Activated CD8-positive, alpha-beta memory T cell treated with anti-CD3 and anti-CD28 coated beads for 1 hour (primary cell): ENCODE measurements around the gene GPC6.

Experiments
- DNase-seq, 2 donors: peaks; one replicate each; pipeline ENCODE4 v3.0.0-alpha.2; 2020; ENCODE audit warnings: low read depth in 1 of 2; ENCODE audit errors: extremely low read depth in 1 of 2

Gene GPC6

DNA sequence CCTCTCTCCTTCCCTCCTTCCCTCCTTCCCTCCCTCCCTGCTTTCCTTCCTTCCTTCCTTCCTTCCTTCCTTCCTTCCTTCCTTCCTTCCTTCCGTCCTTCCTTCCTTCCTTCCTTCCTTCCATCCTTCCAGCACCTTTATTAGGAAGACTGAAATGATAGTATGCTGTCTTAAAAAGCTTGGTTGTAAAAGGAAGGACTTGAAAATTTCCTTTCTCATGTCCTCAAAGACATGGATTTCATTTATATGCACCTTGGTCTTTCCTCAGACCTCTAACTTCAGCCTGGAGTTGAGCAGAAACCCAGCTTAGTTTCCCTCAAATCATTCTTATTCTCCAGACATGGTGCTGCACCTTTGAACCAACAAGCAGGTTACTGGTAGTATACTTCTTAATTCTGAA is 141.7 kb downstream of the GPC6 start:
- no peak for DNase-seq

DNA sequence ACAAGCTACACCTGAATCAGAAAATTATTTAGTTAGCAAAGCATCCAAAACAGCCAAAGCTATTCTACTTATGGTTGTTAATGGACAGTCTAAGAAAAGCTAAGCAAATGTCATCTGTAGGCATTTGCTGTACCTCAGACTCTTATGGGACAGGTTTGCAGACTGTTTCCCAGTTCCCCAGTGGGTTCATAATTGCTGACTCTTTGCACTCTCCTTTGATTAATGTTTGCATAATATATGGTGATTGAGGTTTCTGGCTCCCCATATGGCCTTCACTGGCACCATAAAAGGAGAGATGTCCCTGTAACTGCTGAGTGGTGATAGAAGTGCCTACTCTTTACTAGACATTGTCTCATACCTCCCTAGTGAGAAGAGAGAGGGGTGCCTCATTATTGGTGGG is 142.1 kb downstream of the GPC6 start:
- DNase-seq = no peak

- no peak for DNase-seq
Observed at GRCh38 chr13:93372856-93373255, 146.2 kb downstream of the GPC6 start.

- no peak for DNase-seq
Observed at GRCh38 chr13:93375491-93375890, 148.9 kb downstream of the GPC6 start.

- no peak for DNase-seq
Observed at GRCh38 chr13:93377196-93377595, 150.6 kb downstream of the GPC6 start.

GRCh38 chr13:93378184-93378583 is 151.6 kb downstream of the GPC6 start:
- no peak for DNase-seq

GRCh38 chr13:93386116-93386515 is 159.5 kb downstream of the GPC6 start:
- DNase-seq = no peak

- no peak for DNase-seq
Observed at GRCh38 chr13:93388701-93389100, 162.1 kb downstream of the GPC6 start.

GRCh38 chr13:93397619-93398018 is 171.0 kb downstream of the GPC6 start:
- no peak for DNase-seq

- no peak for DNase-seq
Observed at GRCh38 chr13:93398167-93399035, 171.8 kb downstream of the GPC6 start.

- no peak for DNase-seq
Observed at GRCh38 chr13:93399212-93399611, 172.6 kb downstream of the GPC6 start.

DNA sequence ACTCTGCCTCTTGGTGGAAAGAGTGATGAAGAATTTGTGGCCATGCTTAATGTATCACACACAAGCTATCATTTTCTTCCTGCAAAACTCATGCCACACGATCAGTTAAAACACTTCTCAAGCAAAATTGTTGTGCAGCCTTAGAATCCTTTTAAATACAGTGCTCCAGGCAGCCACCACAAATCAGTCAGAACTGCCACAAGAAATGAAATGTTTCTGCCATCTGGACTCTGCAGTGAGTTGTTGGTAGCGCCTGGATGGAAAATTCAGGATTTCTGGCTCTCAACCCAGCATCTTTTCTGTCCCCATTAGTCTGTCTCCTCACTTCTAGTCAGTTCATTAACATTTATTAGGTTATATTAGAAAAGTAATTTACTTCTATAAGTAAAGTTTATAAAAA is 179.5 kb downstream of the GPC6 start:
- no peak for DNase-seq

- DNase-seq = no peak
Observed at GRCh38 chr13:93407551-93407950, 180.9 kb downstream of the GPC6 start.

DNA sequence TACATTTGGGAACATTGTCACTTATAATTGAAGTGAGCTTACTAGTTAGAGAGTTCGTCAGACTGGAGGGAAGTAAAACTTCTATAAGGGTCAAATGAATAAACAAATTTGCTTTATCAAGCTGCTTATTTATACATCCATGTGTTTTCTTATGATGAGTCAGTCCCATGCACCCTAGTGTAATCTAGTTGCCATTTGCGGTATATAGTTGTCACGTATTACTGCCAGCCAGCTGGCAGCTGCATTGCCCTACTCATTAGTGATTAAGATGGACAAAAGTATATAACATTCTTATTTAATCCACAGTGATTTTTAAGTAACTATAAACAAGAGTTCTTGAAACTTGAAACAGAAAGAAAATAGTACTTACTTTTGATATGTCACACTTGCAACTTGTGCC is 182.4 kb downstream of the GPC6 start:
- DNase-seq = no peak

DNA sequence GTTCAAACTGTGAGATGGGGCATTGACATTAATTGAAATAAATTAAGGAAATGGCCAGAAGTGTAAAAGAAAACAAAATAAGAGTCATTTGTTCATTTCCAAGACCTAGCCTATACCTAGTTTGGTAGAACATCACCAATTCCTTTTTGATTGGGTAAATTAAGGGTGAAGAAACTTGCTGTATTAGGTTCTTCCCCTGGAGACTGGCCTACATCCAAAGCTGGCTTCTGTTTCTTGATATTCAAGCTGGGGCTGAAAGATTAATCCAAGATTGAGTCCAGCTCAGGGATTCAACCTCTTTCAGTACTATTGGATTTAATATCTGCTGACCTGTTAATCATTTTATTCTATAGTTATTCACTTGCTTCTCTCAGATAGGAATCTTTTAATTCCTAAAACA is 183.2 kb downstream of the GPC6 start:
- no peak for DNase-seq

- DNase-seq = no peak
Observed at GRCh38 chr13:93411186-93411680, 184.6 kb downstream of the GPC6 start.

- no peak for DNase-seq
Observed at GRCh38 chr13:93412676-93413075, 186.1 kb downstream of the GPC6 start.

- no peak for DNase-seq
Observed at GRCh38 chr13:93413972-93414717, 187.5 kb downstream of the GPC6 start.

DNA sequence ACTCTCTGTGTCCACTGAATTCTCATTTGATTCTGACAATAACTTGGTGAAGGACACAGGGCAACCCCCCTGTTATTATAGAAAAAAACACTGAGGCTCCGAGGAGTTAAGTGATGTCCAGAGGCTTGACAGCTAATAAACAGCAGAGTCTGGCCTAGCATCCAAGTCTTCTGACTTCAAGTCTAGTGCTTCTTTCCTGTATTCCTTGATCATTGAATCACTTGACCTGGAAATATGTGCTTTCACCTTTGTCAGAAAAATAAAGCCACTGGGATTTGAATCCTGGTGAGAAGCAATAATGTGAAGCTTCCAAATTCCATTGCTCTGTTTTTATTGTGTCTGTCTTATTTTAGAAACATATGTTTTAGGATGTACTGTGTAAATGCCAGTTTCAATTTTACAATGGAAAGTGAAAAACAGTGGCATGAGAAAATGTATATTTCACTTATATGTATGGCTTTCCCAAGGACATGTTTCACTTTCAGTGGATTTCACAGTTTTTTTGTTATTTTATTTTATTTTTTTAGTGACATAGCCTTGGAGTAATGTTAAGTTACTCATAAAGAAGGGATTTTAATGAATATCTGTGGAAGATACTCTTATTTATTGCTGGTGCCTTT is 190.2 kb downstream of the GPC6 start:
- no peak for DNase-seq

GRCh38 chr13:93418398-93418797 is 191.8 kb downstream of the GPC6 start:
- DNase-seq = no peak

DNA sequence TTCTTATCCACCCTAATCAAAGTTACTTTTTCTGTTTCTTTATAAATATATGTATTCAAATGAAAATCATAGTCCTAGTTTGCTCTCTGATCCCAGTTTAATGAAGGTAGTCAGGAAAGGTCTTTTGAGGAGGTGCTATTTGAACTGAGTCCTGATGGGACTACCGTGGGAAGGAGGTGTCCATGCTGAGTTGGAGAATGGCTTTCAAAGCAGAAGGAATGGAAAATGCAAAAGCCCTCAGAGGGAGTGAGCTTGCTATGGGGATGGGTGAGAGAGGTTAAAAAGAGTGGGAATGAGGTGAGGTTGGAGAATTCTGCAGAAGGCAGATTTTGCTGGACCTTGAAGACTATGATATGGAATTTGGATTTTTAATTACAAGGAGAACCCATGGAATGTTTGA is 193.6 kb downstream of the GPC6 start:
- no peak for DNase-seq

DNA sequence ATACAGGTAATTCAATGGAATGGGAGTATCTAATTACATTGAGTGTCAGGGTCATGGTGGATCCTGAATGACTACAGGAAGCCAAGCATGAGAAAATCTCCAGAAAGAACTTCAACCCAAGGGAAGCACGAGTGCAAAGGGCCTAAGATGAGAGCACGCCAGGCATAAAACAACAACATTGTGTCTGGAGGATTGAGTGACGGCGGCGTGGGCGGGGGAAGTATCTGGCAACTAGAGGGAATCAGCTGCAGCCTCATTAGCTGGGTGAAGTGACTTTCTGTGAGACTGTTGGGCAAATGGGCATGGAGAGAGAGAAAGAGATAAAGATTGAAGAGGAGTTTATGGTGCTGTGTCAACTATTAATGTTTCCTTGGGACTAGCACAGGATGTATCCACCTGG is 194.3 kb downstream of the GPC6 start:
- no peak for DNase-seq
